Measurements from ENCODE around the gene RNF166.

RNF166 gene

DNA sequence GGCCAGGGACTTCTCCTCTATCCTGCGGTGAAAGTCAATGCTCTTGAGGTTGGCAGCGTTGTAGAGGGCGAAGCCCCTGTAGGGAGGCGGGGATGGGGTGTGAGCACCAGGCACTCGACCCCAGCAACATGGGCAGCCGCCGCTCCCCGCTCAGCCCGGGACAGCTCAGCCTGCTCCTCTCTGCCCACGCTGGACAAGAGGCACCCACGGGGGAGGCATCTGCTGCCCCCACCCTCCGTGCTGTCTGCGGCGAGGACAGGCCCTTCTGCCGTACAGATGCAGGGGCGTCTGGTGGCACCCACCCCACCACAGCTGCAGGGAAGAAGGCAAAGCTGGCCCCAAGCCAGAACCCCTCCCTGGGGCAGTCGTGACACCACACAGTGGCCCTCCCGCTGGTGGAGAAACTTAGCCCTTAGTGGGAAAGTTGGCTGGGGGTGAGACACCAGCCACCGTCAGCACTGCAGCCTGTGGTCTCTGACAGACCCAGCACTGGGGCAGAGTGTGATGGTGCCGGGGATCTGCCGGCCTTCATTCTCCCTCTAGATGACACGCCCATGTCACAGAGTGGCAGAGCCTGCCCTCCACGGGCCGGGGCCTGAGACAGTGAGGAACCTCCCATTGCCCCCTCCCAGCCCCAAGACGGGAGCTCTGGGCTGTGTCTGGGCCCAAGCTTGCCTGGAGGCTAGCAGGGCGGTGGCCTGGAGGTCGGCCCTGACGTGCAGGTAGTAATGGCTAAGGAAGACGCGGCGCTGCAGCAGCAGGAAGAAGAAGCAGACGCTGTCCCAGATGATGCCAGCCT lies 19.6 kb upstream of the RNF166 start:
- TF ChIP-seq, protein P1, sequence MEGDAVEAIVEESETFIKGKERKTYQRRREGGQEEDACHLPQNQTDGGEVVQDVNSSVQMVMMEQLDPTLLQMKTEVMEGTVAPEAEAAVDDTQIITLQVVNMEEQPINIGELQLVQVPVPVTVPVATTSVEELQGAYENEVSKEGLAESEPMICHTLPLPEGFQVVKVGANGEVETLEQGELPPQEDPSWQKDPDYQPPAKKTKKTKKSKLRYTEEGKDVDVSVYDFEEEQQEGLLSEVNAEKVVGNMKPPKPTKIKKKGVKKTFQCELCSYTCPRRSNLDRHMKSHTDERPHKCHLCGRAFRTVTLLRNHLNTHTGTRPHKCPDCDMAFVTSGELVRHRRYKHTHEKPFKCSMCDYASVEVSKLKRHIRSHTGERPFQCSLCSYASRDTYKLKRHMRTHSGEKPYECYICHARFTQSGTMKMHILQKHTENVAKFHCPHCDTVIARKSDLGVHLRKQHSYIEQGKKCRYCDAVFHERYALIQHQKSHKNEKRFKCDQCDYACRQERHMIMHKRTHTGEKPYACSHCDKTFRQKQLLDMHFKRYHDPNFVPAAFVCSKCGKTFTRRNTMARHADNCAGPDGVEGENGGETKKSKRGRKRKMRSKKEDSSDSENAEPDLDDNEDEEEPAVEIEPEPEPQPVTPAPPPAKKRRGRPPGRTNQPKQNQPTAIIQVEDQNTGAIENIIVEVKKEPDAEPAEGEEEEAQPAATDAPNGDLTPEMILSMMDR (IDR thresholded peaks at IDR 0.05): no peak

- TF ChIP-seq, protein P1 (IDR thresholded peaks at IDR 0.05): no peak
Observed at GRCh38 chr16:88724855-88725555, 18.8 kb upstream of the RNF166 start.

DNA sequence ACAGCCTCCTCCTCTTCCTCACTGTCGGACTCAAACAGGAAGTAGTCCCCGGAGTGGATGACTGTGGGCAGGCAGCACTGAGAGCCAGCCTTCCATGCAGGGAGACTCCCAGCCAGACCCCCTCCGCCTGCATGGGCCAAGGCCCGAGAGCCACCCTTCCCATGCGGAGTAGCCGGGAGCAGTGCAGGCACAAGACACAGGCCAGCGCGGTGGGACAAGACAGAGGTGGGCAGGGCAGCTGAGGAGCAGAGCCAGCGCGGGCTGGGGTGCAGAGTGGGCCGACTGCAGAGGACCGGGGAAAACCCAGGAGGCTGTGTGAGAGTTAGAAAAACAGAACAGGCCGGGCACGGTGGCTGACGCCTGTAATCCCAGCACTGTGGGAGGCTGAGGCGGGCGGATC lies 17.7 kb upstream of the RNF166 start:
- TF ChIP-seq, protein P1 (IDR thresholded peaks at IDR 0.05): no peak

GRCh38 chr16:88723507-88723887 lies 17.3 kb upstream of the RNF166 start:
- TF ChIP-seq, protein P1 (IDR thresholded peaks at IDR 0.05): no peak

- TF ChIP-seq, protein P1 (IDR thresholded peaks at IDR 0.05): no peak
Observed at GRCh38 chr16:88722784-88723506, 16.7 kb upstream of the RNF166 start.

DNA sequence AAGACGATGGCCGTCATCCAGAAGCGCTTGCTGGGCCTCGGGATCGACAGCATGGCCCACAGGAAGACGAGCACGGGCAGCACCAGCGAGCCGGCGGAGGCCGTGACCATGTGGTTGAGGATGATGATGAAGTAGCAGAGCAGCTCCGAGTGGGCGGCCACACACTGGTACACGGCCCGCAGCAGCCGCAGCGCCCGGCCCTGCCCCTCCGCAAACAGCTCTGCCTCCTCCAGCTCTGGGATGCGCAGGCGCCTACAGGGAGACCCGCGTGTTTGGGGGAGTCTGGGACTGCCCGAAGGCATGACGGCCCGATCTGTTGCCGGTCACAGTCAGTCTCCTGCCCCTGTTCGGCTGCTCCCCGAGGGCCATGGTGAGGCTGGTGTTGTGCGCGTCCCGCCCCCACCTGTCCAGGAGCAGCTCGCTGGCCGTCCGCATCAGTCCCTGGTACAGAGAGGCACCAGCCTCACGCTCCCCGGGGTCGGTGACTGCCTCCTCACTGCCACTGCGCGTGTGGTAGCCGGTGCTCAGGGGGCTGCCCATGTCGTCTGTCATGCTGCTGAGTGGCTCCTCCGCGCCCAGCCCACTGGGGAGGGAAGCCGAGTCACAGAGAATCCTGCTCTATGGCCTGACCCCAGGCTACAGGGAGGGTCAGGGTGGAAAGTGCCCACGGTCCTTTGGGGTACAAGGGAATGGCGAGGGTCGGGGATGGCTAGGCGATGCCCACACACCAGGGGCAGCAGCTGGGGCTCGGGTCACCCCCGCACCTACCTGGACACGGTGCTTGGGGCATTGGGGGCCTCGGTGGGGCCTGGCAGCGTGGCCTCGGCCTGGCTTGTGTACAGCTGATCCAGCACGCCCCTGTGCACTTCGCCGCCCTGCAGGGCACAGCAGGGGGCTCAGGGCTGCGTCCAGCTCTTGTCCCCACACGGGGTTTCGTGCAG lies 15.9 kb upstream of the RNF166 start:
- TF ChIP-seq, protein P1 (IDR thresholded peaks at IDR 0.05): no peak

- TF ChIP-seq, protein P1 (IDR thresholded peaks at IDR 0.05): no peak
Observed at GRCh38 chr16:88721236-88721635, 15.0 kb upstream of the RNF166 start.
